ENCODE data around the gene CEP55.

CEP55 gene

DNA sequence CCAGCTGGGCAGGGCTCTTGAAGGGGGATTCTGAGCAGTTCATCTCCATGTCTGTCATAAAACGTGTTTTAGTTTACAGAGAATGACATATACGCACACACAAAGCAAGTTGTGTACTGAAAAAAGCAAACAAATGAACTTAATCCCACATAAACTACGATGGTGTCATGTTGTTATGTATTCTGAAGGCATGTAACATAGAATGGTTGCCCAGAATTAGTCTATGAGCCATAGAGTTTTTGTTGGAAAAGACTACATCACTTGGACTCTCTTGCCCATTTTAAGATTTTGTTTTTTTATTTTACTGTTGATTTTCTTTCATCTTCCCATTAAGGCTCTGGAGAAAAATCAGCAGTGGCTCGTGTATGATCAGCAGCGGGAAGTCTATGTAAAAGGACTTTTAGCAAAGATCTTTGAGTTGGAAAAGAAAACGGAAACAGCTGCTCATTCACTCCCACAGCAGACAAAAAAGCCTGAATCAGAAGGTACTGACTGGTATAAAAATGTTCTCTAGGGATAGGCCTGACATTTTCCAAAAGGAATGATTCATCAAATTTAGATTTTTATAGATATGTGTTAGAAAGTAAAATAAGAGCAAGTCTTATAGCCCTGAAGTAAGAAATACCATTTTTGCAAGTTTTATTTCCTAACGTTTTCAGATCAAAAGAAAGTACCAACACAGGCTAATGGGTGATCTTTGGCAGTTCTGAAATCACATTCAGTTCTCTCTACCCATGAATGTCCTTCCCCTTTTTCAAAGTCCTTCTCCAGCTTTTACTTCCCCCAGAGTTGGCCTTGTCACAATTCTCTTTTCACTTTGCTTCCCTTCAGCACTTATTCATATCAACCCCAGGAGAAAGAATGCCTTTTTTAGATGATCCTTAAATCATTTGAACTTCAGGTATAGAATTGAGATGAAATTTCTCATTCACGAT lies 18.9 kb downstream of the CEP55 start:
- H3K27me3 ChIP-seq (ENCODE audit: insufficient read depth, low read length) = no peaks in the 10 kb centered on the region
- no peaks in the 10 kb centered on the region for H3K9me2 ChIP-seq (ENCODE audit: low read depth, low read length)
- H3K9ac ChIP-seq (ENCODE audit: low read length) = no peak overlapping the region
- H3K4me2 ChIP-seq (ENCODE audit: low read length) = no peak overlapping the region
- no peak overlapping the region for H3K4me3 ChIP-seq (ENCODE audit: low read depth, low read length, poor library complexity, severe bottlenecking)
- no peaks in the 10 kb centered on the region for H3K9me3 ChIP-seq (ENCODE audit: low read length)
- peaks cover 49% of the 10 kb centered on the region for H3K36me3 ChIP-seq (ENCODE audit: insufficient read depth, low read length)
- H3F3A ChIP-seq (ENCODE audit: insufficient read depth, low read length) = no peaks in the 10 kb centered on the region
- no peaks in the 10 kb centered on the region for H3K4me1 ChIP-seq (ENCODE audit: insufficient read depth, low read length, severe bottlenecking)
- no peak overlapping the region for H2AFZ ChIP-seq (ENCODE audit: low read length)
- no peak overlapping the region for H3K27ac ChIP-seq (ENCODE audit: low read depth, low read length, poor library complexity, severe bottlenecking)
- no peaks in the 10 kb centered on the region for H3K79me2 ChIP-seq (ENCODE audit: insufficient read depth, low read length)
- H4K20me1 ChIP-seq (ENCODE audit: insufficient read depth, low read length) = no peaks in the 10 kb centered on the region
- TF ChIP-seq, protein P1, sequence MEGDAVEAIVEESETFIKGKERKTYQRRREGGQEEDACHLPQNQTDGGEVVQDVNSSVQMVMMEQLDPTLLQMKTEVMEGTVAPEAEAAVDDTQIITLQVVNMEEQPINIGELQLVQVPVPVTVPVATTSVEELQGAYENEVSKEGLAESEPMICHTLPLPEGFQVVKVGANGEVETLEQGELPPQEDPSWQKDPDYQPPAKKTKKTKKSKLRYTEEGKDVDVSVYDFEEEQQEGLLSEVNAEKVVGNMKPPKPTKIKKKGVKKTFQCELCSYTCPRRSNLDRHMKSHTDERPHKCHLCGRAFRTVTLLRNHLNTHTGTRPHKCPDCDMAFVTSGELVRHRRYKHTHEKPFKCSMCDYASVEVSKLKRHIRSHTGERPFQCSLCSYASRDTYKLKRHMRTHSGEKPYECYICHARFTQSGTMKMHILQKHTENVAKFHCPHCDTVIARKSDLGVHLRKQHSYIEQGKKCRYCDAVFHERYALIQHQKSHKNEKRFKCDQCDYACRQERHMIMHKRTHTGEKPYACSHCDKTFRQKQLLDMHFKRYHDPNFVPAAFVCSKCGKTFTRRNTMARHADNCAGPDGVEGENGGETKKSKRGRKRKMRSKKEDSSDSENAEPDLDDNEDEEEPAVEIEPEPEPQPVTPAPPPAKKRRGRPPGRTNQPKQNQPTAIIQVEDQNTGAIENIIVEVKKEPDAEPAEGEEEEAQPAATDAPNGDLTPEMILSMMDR (IDR thresholded peaks at IDR 0.05; ENCODE audit: low read length) = no peak

DNA sequence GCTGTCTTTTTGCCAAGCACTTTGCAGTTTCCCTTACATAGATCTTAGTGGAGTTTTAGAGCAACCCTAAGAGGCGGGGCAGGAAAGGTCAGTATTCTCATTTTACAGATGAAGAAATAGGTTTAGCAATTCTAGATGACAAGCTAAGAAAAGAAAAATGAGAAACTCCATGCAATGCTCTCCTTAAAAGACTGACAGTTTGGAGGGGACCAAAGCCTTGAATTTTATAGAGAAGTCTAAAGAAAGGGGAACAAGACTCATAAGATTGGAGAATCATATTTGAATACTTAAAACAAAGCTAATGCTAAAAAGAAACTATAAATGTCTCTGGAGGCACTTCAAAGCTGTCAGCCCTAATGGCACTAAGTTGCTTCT lies 19.6 kb downstream of the CEP55 start:
- Histone ChIP-seq H3K27me3 (ENCODE audit: insufficient read depth, low read length) (no peaks in the 10 kb centered on the region), H3K4me2 (ENCODE audit: low read length) (no peak overlapping the region), H3K79me2 (ENCODE audit: insufficient read depth, low read length) (no peaks in the 10 kb centered on the region), H3K4me1 (ENCODE audit: insufficient read depth, low read length, severe bottlenecking) (no peaks in the 10 kb centered on the region), H2AFZ (ENCODE audit: low read length) (no peak overlapping the region), H3K9ac (ENCODE audit: low read length) (no peak overlapping the region), H3K27ac (ENCODE audit: low read depth, low read length, poor library complexity, severe bottlenecking) (no peak overlapping the region), H3F3A (ENCODE audit: insufficient read depth, low read length) (no peaks in the 10 kb centered on the region), H3K4me3 (ENCODE audit: low read depth, low read length, poor library complexity, severe bottlenecking) (no peak overlapping the region), H3K36me3 (ENCODE audit: insufficient read depth, low read length) (peaks cover 55% of the 10 kb centered on the region), H3K9me2 (ENCODE audit: low read depth, low read length) (no peaks in the 10 kb centered on the region), H4K20me1 (ENCODE audit: insufficient read depth, low read length) (no peaks in the 10 kb centered on the region), H3K9me3 (ENCODE audit: low read length) (no peaks in the 10 kb centered on the region)
- TF ChIP-seq, protein P1 (IDR thresholded peaks at IDR 0.05; ENCODE audit: low read length) = no peak
- TF ChIP-seq EZH2 (IDR thresholded peaks at IDR 0.05; ENCODE audit: borderline replicate concordance, low read length) = no peak

DNA sequence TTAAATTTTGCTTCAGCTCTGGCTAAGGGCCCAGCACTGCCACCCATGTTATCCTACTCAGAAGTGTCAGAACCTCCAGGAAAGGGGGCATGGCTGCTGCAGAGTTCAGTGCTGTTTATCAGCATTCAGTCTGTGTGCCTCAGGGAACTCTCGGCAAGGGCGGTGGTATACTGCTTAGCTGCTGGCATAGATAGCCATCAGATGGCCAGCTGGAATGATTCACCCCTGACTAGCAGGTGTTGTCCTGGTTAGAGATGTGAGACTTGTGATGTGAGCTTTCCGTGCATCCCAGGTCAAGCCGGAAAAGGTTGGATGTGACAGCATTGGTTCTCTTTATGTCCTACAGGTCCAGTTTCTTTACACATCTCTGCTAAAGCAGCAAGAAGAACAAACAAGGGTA lies 22.1 kb downstream of the CEP55 start:
- Histone ChIP-seq H2AFZ (ENCODE audit: low read length) (no peak overlapping the region), H3K4me3 (ENCODE audit: low read depth, low read length, poor library complexity, severe bottlenecking) (no peak overlapping the region), H3K4me2 (ENCODE audit: low read length) (no peak overlapping the region), H4K20me1 (ENCODE audit: insufficient read depth, low read length) (no peaks in the 10 kb centered on the region), H3K9ac (ENCODE audit: low read length) (no peak overlapping the region), H3K79me2 (ENCODE audit: insufficient read depth, low read length) (no peaks in the 10 kb centered on the region), H3K9me2 (ENCODE audit: low read depth, low read length) (no peaks in the 10 kb centered on the region), H3K36me3 (ENCODE audit: insufficient read depth, low read length) (peaks cover 57% of the 10 kb centered on the region), H3K4me1 (ENCODE audit: insufficient read depth, low read length, severe bottlenecking) (no peaks in the 10 kb centered on the region), H3K27me3 (ENCODE audit: insufficient read depth, low read length) (no peaks in the 10 kb centered on the region), H3K9me3 (ENCODE audit: low read length) (no peaks in the 10 kb centered on the region), H3F3A (ENCODE audit: insufficient read depth, low read length) (no peaks in the 10 kb centered on the region), H3K27ac (ENCODE audit: low read depth, low read length, poor library complexity, severe bottlenecking) (no peak overlapping the region)
- TF ChIP-seq, protein P1 (IDR thresholded peaks at IDR 0.05; ENCODE audit: low read length) = no peak
- TF ChIP-seq EZH2 (IDR thresholded peaks at IDR 0.05; ENCODE audit: borderline replicate concordance, low read length) = no peak

Measured in OCI-LY1 (cell line).